GOT3 (cell line): Measurements from ENCODE around the gene MFAP4.

ENCODE experiments used
- DNase-seq: peaks from one replicate; lab custom pipeline; 2025; ENCODE audit warnings: mixed read lengths; lab: John Stamatoyannopoulos, UW

The MFAP4 gene

GRCh38 chr17:19348081-19348650, 38.8 kb downstream of the MFAP4 start:
- no peak for DNase-seq

- DNase-seq, result no peak
Measured at GRCh38 chr17:19347323-19348080, 39.5 kb downstream of the MFAP4 start.

GRCh38 chr17:19346351-19347255, 40.4 kb downstream of the MFAP4 start:
- peak; percentile 32 for DNase-seq

GRCh38 chr17:19345486-19346350, 41.3 kb downstream of the MFAP4 start:
- DNase-seq, result no peak

DNA sequence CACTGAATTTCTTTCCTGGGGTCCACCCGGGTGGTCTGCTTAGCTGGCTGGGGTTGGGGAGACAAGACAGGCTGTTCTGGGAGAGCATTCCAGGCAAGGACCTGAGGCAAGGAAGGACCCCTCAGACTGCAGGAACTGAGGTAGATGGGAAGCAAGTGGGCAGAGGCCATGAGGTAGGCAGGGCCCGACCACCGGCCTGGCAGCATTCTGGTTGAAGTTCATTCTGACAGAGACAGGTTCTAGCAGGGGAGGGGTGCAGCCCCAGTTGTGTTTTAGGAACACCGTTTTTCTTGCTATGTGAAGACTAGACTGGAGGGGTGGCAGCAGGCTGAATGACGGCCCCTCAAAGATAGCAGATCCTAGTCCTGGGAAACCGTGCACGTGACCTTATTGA, 41.9 kb downstream of the MFAP4 start:
- DNase-seq, result no peak

GRCh38 chr17:19344311-19345066, 42.5 kb downstream of the MFAP4 start:
- DNase-seq, result no peak

GRCh38 chr17:19343671-19344151, 43.3 kb downstream of the MFAP4 start:
- DNase-seq, result no peak

GRCh38 chr17:19343256-19343630, 43.7 kb downstream of the MFAP4 start:
- DNase-seq, result no peak

GRCh38 chr17:19342611-19343255, 44.3 kb downstream of the MFAP4 start:
- no peak for DNase-seq

- DNase-seq, result no peak
Measured at GRCh38 chr17:19341641-19342610, 45.1 kb downstream of the MFAP4 start.

- DNase-seq, result no peak
Measured at GRCh38 chr17:19341211-19341631, 45.8 kb downstream of the MFAP4 start.

GRCh38 chr17:19339341-19339815, 47.6 kb downstream of the MFAP4 start:
- no peak for DNase-seq

- DNase-seq, result no peak
Measured at GRCh38 chr17:19338031-19338990, 48.7 kb downstream of the MFAP4 start.

DNA sequence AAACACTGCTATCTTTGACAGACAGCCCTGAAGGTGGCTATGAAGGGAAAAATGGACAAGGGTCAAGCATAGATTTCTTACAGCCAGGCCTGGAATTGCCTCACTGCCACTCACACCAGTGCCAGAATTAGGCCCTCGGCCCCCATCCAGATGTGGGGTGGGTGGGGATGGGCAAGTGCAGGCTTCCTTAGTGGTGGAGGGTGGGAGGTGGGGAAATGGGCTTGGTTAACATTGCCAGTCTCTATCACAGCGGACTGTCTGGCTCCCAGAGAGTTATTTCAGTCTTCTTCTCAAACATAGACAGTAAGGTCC, 49.3 kb downstream of the MFAP4 start:
- no peak for DNase-seq

- DNase-seq, result no peak
Measured at GRCh38 chr17:19336938-19337711, 49.9 kb downstream of the MFAP4 start.

DNA sequence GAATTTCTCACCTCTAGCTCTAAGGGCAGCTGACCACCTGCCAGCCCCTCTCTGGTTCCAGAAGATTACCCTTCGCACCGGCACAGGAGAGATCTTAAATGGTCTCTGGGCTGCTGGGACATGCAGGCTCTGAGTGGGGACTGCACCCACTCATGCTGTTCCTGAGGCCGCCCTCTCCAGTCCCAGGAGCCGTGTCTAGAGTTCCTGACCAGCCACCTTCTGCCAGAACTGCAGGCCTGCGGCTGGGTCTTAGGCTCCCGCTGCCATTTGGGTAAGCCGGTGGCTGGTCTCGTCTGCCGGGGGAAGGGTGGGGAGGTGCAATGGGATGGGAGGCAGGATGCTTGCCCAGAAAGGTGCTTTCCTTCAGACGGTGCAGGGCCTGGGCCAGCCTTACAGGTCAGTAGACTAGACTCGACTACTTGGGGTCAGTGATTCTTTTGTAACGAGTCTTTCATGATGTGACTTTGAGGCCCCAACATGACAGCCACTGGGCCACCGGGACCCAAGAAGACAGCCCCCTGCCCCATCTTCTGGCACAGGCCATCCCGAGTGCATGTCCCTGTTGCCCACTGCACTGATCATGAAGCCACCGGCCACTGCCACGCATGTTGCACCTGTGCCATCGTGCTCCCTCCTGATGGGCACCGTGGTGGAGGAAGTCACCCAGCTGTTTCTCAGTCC, 50.9 kb downstream of the MFAP4 start:
- no peak for DNase-seq

GRCh38 chr17:19334331-19334730, 52.7 kb downstream of the MFAP4 start:
- no peak for DNase-seq
